GM12801 (cell line): ENCODE data around the gene LRRC8A.

Source experiments
- TF ChIP-seq, protein P1 (sequence below): IDR thresholded peaks from one replicate; pipeline ENCODE4 v1.5.1; 2011; ENCODE audit warnings: control low read depth; ENCODE audit not compliant: insufficient read length; ENCODE audit errors: extremely low read depth

LRRC8A gene

DNA sequence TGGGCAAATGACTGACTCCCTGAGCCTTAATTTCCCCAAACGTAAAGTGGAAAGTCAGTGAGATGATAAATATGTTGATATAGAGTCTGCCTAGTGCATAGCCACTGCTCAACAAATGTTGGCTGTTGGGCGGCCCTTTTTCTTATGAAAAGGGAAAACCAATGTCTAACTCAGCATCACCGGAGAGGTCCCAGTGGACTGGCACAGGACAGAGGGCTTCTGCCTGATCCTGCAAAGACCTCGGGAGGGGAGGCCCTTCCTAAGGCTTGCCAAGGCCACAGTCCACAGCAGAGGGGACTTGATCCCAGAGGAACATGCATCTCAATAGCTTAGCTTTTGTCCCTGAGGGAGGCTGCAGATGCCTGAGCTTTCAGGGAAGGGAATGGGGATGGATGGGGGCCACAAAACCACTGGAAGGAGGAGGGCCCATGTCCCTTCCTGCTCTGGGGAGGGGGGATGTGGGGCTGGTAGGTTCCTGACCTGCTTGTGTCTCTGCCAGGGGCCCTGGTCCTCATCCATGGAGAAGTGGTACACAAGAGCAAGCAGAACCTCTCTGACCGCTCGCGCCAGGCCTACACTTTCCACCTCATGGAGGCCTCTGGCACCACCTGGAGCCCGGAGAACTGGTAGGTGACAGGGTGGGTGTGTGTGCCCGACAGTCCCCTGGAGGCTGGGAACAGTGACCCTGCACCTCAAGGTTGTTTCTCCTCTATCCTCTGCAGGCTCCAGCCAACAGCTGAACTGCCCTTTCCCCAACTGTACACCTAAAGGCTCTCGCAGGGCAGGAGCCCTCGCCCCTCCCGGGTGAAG, 59.2 kb downstream of the LRRC8A start:
- TF ChIP-seq, protein P1, sequence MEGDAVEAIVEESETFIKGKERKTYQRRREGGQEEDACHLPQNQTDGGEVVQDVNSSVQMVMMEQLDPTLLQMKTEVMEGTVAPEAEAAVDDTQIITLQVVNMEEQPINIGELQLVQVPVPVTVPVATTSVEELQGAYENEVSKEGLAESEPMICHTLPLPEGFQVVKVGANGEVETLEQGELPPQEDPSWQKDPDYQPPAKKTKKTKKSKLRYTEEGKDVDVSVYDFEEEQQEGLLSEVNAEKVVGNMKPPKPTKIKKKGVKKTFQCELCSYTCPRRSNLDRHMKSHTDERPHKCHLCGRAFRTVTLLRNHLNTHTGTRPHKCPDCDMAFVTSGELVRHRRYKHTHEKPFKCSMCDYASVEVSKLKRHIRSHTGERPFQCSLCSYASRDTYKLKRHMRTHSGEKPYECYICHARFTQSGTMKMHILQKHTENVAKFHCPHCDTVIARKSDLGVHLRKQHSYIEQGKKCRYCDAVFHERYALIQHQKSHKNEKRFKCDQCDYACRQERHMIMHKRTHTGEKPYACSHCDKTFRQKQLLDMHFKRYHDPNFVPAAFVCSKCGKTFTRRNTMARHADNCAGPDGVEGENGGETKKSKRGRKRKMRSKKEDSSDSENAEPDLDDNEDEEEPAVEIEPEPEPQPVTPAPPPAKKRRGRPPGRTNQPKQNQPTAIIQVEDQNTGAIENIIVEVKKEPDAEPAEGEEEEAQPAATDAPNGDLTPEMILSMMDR: no peak

DNA sequence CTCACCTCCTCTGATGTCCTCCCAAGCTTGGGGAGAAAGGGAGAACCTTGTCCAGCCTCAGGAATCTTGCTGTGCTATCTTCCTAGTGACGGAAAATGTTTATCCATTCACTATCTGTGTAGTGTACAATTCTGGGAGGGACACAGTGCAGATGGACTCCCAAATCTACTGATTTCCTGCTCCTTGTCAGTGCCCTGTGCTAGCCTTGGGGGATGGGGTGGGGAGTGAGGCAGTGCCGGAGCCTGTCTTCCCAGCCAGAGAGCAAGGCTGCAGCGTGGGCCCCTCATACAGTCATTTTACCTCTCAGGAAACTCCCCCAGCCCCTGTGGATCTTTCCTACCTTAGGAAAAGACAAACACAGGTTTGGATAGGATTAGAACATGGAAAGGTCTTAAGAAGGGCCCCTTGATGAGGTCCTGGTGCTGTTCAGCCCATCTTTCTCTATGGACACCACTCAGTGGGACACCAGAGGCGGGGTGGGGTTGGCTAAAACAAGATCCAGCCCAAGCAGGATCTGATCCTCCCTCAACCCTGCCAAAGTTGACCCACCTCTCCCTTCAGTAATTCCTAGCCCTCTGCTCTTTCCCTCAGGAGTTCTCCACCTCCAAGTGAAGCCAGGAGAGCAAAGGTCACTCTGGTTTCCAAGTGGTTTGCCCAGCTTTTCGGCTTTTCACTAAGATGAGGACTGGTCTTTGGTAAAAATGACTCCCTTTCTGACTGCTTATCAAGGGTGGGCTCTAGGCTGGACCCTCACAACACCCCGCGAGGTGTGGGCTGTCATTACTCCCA, 62.1 kb downstream of the LRRC8A start:
- TF ChIP-seq, protein P1: no peak

DNA sequence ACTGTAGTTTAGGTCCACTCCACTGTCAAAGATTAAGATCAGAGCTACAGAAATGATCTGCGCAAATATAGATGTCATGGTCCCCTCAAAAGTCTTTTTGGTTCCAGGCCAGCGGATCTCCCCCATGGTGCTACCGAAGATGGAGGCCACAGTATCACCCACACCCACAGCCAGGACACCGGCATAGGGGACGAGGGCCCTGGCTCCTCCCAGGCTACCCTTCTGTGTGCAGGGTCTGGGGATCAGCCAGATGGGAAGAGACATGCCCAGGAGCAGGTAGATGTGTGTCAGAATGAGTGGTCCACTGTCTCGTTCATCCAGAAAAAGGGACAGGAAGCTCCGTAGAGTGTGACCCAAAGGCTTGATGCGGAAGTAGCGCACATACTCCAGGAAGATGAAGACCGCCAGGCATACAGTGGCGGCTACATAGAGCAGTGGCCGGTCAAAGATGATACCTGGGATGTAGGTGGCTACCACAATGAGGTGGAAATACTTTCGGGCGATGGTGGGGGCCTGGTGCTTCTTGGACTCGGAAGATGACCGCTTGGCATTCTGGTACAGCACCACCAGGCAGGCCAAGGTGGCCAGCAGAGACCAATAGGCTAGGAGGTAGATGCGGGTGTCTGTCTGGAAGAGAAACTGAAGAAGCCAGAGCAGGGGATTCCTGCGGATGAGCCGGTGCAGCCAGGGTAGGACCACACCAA, 64.0 kb downstream of the LRRC8A start:
- TF ChIP-seq, protein P1: no peak

DNA sequence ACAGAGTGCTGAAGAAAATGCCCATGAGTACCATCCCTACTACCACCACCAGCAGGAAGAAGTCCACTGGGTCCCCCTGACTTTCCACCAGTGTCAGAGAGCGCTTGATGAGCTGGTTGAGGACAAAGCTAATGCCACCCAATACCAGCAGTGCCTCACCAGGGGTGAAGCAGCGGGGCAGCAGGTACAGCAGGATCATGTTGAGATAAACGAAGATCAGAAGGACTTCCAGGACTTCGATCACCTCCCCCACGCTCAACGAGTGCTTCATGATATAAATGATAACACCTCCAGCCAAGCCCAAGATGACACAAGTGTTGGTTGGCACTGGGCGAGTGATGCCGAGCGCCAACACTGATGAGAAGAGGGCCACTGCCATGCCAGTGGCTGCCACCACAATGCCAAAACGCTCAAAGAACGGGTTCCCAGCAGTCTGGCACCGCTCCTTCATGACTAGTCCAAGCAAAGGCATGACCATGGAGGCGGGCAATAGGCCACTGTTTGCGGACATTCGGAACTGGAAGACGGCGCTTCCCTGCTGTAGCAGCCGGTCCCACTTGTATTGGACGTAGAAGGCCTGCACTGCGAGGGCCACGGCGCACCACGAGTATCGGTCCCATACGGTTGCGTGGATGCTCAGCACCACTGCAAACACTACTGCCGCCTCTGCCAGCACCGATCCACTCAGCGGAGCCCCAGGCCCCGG, 64.8 kb downstream of the LRRC8A start:
- TF ChIP-seq, protein P1: no peak

DNA sequence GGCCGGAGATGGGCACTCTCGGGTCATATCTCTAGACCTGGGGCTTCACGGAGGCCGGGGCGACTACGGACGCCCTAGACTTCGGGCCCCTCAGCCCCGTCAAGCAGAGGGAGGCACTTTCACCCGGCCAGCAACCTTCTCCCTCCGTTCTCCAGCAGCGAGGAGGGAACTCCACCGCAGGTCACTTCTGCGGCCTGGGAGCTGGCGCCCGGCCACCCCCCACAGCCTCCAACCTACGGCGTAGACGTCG, 65.3 kb downstream of the LRRC8A start:
- TF ChIP-seq, protein P1: no peak

DNA sequence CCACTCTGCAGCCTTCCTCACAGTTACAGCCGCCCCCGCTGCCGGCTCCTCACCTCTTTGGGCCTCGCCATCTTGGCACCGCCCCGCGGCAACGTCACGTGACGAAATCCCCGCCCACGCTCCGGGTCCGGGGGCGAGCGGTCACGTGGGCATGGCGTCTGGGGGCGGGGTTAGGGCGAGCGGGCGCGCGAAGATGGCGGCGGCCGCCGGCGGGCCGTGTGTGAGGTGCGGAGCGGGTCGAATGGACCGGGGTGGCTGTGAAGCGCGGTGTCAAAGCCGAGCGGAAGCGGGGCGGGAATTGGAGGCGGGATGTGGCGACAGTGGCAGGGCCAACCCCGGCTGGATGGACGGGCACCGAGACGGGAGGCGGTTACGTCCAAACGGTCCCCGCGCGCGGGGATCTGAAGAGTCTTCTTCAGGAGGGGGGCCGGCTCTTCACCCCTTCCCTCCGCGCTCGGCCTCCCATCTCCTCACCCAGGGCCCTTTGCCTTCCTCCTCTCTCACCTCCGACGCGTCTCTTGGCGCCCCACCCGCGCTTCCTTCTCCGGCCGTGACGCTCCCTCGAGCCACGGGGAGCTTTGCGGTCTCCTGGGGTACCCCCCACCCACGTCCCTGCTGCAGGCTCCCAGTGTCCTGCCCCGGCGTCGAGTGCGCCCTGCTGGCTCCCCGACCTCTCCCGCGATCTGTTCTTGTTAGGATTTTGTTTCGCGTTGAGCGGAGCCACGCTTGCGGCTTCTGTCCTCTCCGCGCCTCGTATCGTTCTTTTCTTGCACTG, 65.8 kb downstream of the LRRC8A start, which contains the start of the genes DOLK and NUP188:
Gene DOLK, minus strand, starts transcription at position 77 of the 775 bp plus-strand sequence. CDS start 300 bp downstream, outside the sequence.
Gene NUP188, plus strand, starts transcription at position 173 of the 775 bp plus-strand sequence. Its CDS starts 21 bp downstream, at position 194.
- TF ChIP-seq, protein P1: no peak
